IMR-90 (cell line): ENCODE results near the gene CHRNA10. TPM values are rescaled to one million over a fixed set of nuclear protein-coding genes. Genes with fewer than 3 reads are reported as not detected.

ENCODE experiments used
- ATAC-seq: fragments of 200-7000 bp; cut with Tn5 transposase; 2 replicates; pipeline ENCODE4 v1.9.1; 2020; ENCODE audit warnings: low read depth, mild to moderate bottlenecking, moderate library complexity
- BruUV-seq: library from RNA; stranded (reverse); fragments of 400-500 nt; replicated peaks from 2 replicates; lab custom pipeline; 2021; lab: Mats Ljungman, UMichigan
- CTCF ChIA-PET: fragments of 300-600 bp; formaldehyde crosslinking; extraction: SDS; loops from one replicate; lab custom pipeline; 2021; ENCODE audit warnings: antibody characterized with exemption; lab: Yijun Ruan, JAX
- POLR2A ChIA-PET: fragments of 300-600 bp; sonication (Branson Sonifier 250); formaldehyde crosslinking; loops from one replicate; lab custom pipeline; 2022; ENCODE audit warnings: antibody characterized with exemption; ENCODE audit not compliant: unreplicated experiment; lab: Charles Lee
- DNase-seq: peaks from one replicate; pipeline ENCODE4 v3.0.0; 2013
- H2AFZ ChIP-seq: replicated peaks from 2 replicates; pipeline ENCODE3; 2013; ENCODE audit warnings: low read length, mild to moderate bottlenecking; ENCODE audit not compliant: poor library complexity
- H2AK5ac ChIP-seq: 2 replicates; pipeline ENCODE4 v1.6.1; 2013; ENCODE audit warnings: low read depth, low read length, inconsistent platforms
- H2AK9ac ChIP-seq: replicated peaks from 2 replicates; pipeline ENCODE3; 2013; ENCODE audit warnings: mild to moderate bottlenecking, low read depth, low read length, moderate library complexity; ENCODE audit not compliant: poor library complexity
- H2BK120ac ChIP-seq: 2 replicates; pipeline ENCODE4 v1.6.1; 2013; ENCODE audit warnings: low read depth, low read length, inconsistent platforms
- H2BK15ac ChIP-seq: 3 replicates; pipeline ENCODE4 v1.6.1; 2013; ENCODE audit warnings: low read depth, low read length, inconsistent platforms
- H2BK20ac ChIP-seq: 2 replicates; pipeline ENCODE4 v1.6.1; 2013; ENCODE audit warnings: low read depth, mild to moderate bottlenecking, inconsistent platforms, low read length, moderate library complexity
- H2BK5ac ChIP-seq: 2 replicates; pipeline ENCODE4 v1.6.1; 2013; ENCODE audit warnings: mild to moderate bottlenecking, low read depth, low read length, inconsistent platforms; ENCODE audit not compliant: poor library complexity, severe bottlenecking
- H3K14ac ChIP-seq: replicated peaks from 2 replicates; pipeline ENCODE4 v1.6.1; 2013; ENCODE audit warnings: low read depth, low read length, inconsistent platforms
- H3K18ac ChIP-seq: 2 replicates; pipeline ENCODE4 v1.6.1; 2013; ENCODE audit warnings: low read depth, low read length, control low read depth
- H3K23ac ChIP-seq: 2 replicates; pipeline ENCODE4 v1.6.1; 2013; ENCODE audit warnings: low read depth, low read length, inconsistent platforms
- H3K27ac ChIP-seq: 2 replicates; pipeline ENCODE4 v1.5.1; 2013; ENCODE audit warnings: mild to moderate bottlenecking, control low read depth, low read length; ENCODE audit not compliant: insufficient read depth
- H3K27me3 ChIP-seq: 2 replicates; pipeline ENCODE4 v1.6.1; 2013; ENCODE audit warnings: low read length; ENCODE audit not compliant: control insufficient read depth, insufficient read depth
- H3K36me3 ChIP-seq: 2 replicates; pipeline ENCODE4 v1.6.1; 2013; ENCODE audit warnings: low read length, mixed read lengths; ENCODE audit not compliant: control insufficient read depth, insufficient read depth
- H3K4ac ChIP-seq: 2 replicates; pipeline ENCODE4 v1.6.1; 2013; ENCODE audit warnings: low read depth, low read length, inconsistent platforms
- H3K4me1 ChIP-seq: 2 replicates; pipeline ENCODE4 v1.6.1; 2013; ENCODE audit warnings: low read length, mixed read lengths; ENCODE audit not compliant: control insufficient read depth, insufficient read depth
- H3K4me2 ChIP-seq: 2 replicates; pipeline ENCODE4 v1.6.1; 2013; ENCODE audit warnings: low read depth, mild to moderate bottlenecking, control low read depth, low read length, moderate library complexity
- H3K4me3 ChIP-seq: 2 replicates; pipeline ENCODE4 v1.5.1; 2013; ENCODE audit warnings: low read depth, mild to moderate bottlenecking, control low read depth, low read length, moderate library complexity; ENCODE audit not compliant: insufficient read depth
- H3K56ac ChIP-seq: 2 replicates; pipeline ENCODE4 v1.6.1; 2013; ENCODE audit warnings: low read length, inconsistent platforms; ENCODE audit not compliant: insufficient read depth; ENCODE audit errors: extremely low read depth
- H3K79me1 ChIP-seq, 2 experiments: 2 replicates each; pipeline ENCODE4 v1.6.1; 2013; ENCODE audit warnings: low read length in 2 of 2, inconsistent platforms in 1 of 2, low read depth in 1 of 2
- H3K9ac ChIP-seq: 2 replicates; pipeline ENCODE4 v1.6.1; 2013; ENCODE audit warnings: low read depth, low read length, control low read depth
- H3K9me1 ChIP-seq: 2 replicates; pipeline ENCODE4 v1.6.1; 2013; ENCODE audit warnings: low read length, inconsistent platforms; ENCODE audit not compliant: insufficient read depth
- H3K9me3 ChIP-seq: 2 replicates; pipeline ENCODE4 v1.6.1; 2013; ENCODE audit warnings: low read length; ENCODE audit not compliant: control insufficient read depth, insufficient read depth
- H4K20me1 ChIP-seq: 2 replicates; pipeline ENCODE4 v1.6.1; 2013; ENCODE audit warnings: low read length, inconsistent platforms; ENCODE audit not compliant: insufficient read depth
- H4K5ac ChIP-seq: 2 replicates; pipeline ENCODE4 v1.6.1; 2013; ENCODE audit warnings: mild to moderate bottlenecking, low read depth, low read length, control low read depth
- H4K8ac ChIP-seq, 2 experiments: 2 replicates each; pipeline ENCODE4 v1.6.1; 2013; ENCODE audit warnings: low read depth in 2 of 2, low read length in 2 of 2, control low read depth in 1 of 2, inconsistent platforms in 1 of 2
- H4K91ac ChIP-seq: 2 replicates; pipeline ENCODE4 v1.6.1; 2013; ENCODE audit warnings: low read depth, low read length, inconsistent platforms; ENCODE audit not compliant: insufficient read depth
- NFE2L2 ChIP-seq: fragments of 150-350 bp; IDR thresholded peaks from 2 replicates; pipeline ENCODE4 v1.6.1; 2016; ENCODE audit warnings: low read depth, mild to moderate bottlenecking, low read length
- WGBS, 2 experiments: methylation state at CpG; one replicate each; pipeline versions ENCODE4 v1.1.5 to v1.1.7; 2013; ENCODE audit warnings: missing lambda C conversion rate in 2 of 2; ENCODE audit not compliant: insufficient read length in 1 of 2; ENCODE audit errors: extremely low coverage in 2 of 2; 5-methylcytosine and 5-hydroxymethylcytosine counted together
- dilution Hi-C: fragments of 300-500 bp; cut with HindIII; formaldehyde crosslinking; loops from one replicate; pipeline ENCODE4 v1.14.3; 2018; ENCODE audit warnings: low sequenced_read_pairs; ENCODE audit not compliant: unreplicated experiment
- in situ Hi-C: fragments of 300-500 bp; cut with MboI; formaldehyde crosslinking; loops from 3 replicates; pipeline ENCODE4 v1.14.3; 2019; ENCODE audit warnings: low sequenced_read_pairs, inconsistent platforms, mixed read lengths
- intact Hi-C: fragments of 100-400 bp; cut with micrococcal nuclease; formaldehyde crosslinking; loops from 2 replicates; pipeline ENCODE4 v1.10.0; 2022
- polyA plus RNA-seq, 3 experiments: library from polyadenylated mRNA; depleted of rRNA; stranded (reverse); fragments of >200 nt; gene quantifications; 2 replicates each; pipeline ENCODE4 v1.2.3, GENCODE V29; 2012; ENCODE audit warnings: low replicate concordance in 1 of 3
- total RNA-seq: library from RNA; depleted of rRNA; stranded (reverse); fragments of >200 nt; gene quantifications from 2 replicates; pipeline ENCODE4 v1.2.3, GENCODE V29; 2012

CHRNA10 gene
- total and polyA plus RNA-seq, 2 of the 4 experiments (the other 2 are of a cell fraction) = 0.36 to 0.79 TPM

- Histone ChIP-seq H3K4me3 (no peak overlapping the region), H3K9me1 (peaks cover 4% of the 10 kb centered on the region), H3K4me2 (no peak overlapping the region), H3K14ac (no peak overlapping the region), H3K4ac (no peak overlapping the region), H3K9me3 (no peaks in the 10 kb centered on the region), H4K20me1 (0 out of 2 replicates have a peak, but pooled peaks cover 2% of the 10 kb centered on the region), H3K27ac (no peak overlapping the region), H3K27me3 (no peaks in the 10 kb centered on the region), H4K5ac (no peak overlapping the region), H2BK20ac (no peak overlapping the region), H3K18ac (no peak overlapping the region), H2AK9ac (no peak overlapping the region), H2AK5ac (no peak overlapping the region), H3K56ac (no peak overlapping the region), H3K36me3 (peaks cover 61% of the 10 kb centered on the region), H3K23ac (no peak overlapping the region), H3K4me1 (peaks cover 3% of the 10 kb centered on the region; the same call in 1 of the 2 replicates), H2BK120ac (no peak overlapping the region), H2BK15ac (no peak overlapping the region), H4K91ac (no peak overlapping the region), H2AFZ (no peak overlapping the region), H3K79me1 (peaks cover 8 to 17% of the 10 kb centered on the region in 2 experiments; a peak in 3 of 4 replicates), H2BK5ac (no peak overlapping the region), H4K8ac (no peak overlapping the region), H3K9ac (no peak overlapping the region)
- dilution Hi-C loops = no loop called here
- ATAC-seq = no peak
- no peak for DNase-seq
- WGBS, 2 experiments = 100% methylated on average over 3 of the region's 12 CpGs; no CpG with 5 or more reads in 1 of the 2 experiments
- in situ Hi-C loops = no loop called here
- intact Hi-C loops = no loop called here
- no TSS peak for BruUV-seq
- no peak for TF ChIP-seq NFE2L2
- POLR2A ChIA-PET = no interaction called here
- CTCF ChIA-PET = interaction anchor here (0.6 to 1.3 kb wide), 2 partner anchors 97 to 124 kb away, joined by 3 to 5 read pairs; no protein-coding TSS in a partner anchor
Observed at GRCh38 chr11:3684129-3684818, 13.1 kb upstream of the CHRNA10 start.
